ENCODE results near the gene CEBPZOS. TPM values are rescaled to one million over a fixed set of nuclear protein-coding genes. Genes with fewer than 3 reads are reported as not detected.

CEBPZOS gene
- total RNA-seq, 1 experiment from 2014 or later, result 1.5 TPM

GRCh38 chr2:37232131-37232933 lies 36.0 kb downstream of the CEBPZOS start:
- Histone ChIP-seq H2BK120ac (ENCODE audit: low read depth, low read length, poor library complexity, severe bottlenecking) (no peak overlapping the region), H2AFZ (ENCODE audit: low read length) (no peak overlapping the region), H2BK12ac (ENCODE audit: insufficient read length, low read depth, low read length) (no peak overlapping the region), H4K8ac (replicated peaks; ENCODE audit: insufficient read length, low read depth, low read length) (no peak overlapping the region), H3K4me1 (ENCODE audit: insufficient read depth, low read length) (peaks cover 4% of the 10 kb centered on the region; the same call in 1 of the 2 replicates), H3K14ac (ENCODE audit: insufficient read depth, low read length) (peak overlapping the region; percentile 43), H3T11ph (ENCODE audit: low read length) (no peak overlapping the region), H3K9me3 (ENCODE audit: control insufficient read depth, low read depth, low read length) (no peaks in the 10 kb centered on the region), H3K56ac (ENCODE audit: insufficient read length, low read depth, low read length) (no peak overlapping the region), H3K79me2 (ENCODE audit: insufficient read depth, low read length) (peaks cover 58% of the 10 kb centered on the region), H2BK15ac (ENCODE audit: low read depth, low read length) (no peak overlapping the region), H3K79me1 (ENCODE audit: insufficient read depth, low read depth, low read length, poor library complexity, severe bottlenecking) (no peaks in the 10 kb centered on the region), H4K20me1 (ENCODE audit: control insufficient read depth, insufficient read depth, insufficient read length) (no peaks in the 10 kb centered on the region), H3K27me3 (ENCODE audit: insufficient read depth, low read length) (no peaks in the 10 kb centered on the region), H3K23me2 (ENCODE audit: insufficient read length, low read depth, low read length, poor library complexity, severe bottlenecking) (peaks cover 18% of the 10 kb centered on the region), H3K27ac (ENCODE audit: insufficient read length, low read depth, low read length) (no peak overlapping the region), H3K9ac (ENCODE audit: extremely low read depth, insufficient read length, low read length) (peak overlapping the region; percentile 64), H4K91ac (ENCODE audit: insufficient read length, low read depth, low read length) (no peak overlapping the region), H3K18ac (ENCODE audit: insufficient read length, low read depth, low read length) (no peak overlapping the region), H3K23ac (ENCODE audit: insufficient read length, low read depth, low read length) (no peak overlapping the region), H2AK5ac (ENCODE audit: insufficient read length, low read length) (no peak overlapping the region), H4K5ac (ENCODE audit: insufficient read length, low read depth, low read length) (no peak overlapping the region), H3K4ac (ENCODE audit: low read depth, low read length) (no peak overlapping the region), H2BK5ac (ENCODE audit: insufficient read length, low read length) (no peak overlapping the region), H2BK20ac (ENCODE audit: low read depth, low read length, poor library complexity, severe bottlenecking) (no peak overlapping the region), H3K4me2 (ENCODE audit: insufficient read depth, insufficient read length, low read length) (peak overlapping the region; percentile 92)
- WGBS (ENCODE audit: extremely low coverage, insufficient read length, low lambda C conversion rate), result no CpG with 5 or more reads among the region's 18 CpGs
- Mint-ChIP-seq H3K36me3 (ENCODE audit: insufficient read depth in 1 of 3, low read depth in 3 of 3) (peaks cover 26 to 61% (median 32%) of the 10 kb centered on the region in 3 experiments), H3K27ac (no peak overlapping the region), H3K27me3 (ENCODE audit: low read depth) (no peaks in the 10 kb centered on the region), H3K9me3 (peaks cover 0 to 3% of the 10 kb centered on the region in 2 experiments; a peak in 2 of 5 replicates), H3K4me3 (no peak overlapping the region), H3K4me1 (peaks cover 35 to 48% of the 10 kb centered on the region in 2 experiments)
- no peak for DNase-seq
- no peak for TF ChIP-seq CTCF (conservative IDR thresholded peaks at IDR 0.05)
